DOHH2 (cell line): ENCODE results near the gene TCN2.

Source experiments
- H3F3A ChIP-seq: fragments of 200-600 bp; sonication (generic), shearing (Covaris generic); 2 replicates; pipeline ENCODE4 v1.6.0; 2016; ENCODE audit warnings: antibody characterized with exemption, mild to moderate bottlenecking; ENCODE audit not compliant: control insufficient read depth, insufficient read depth
- H3K27ac ChIP-seq: fragments of 200-600 bp; sonication (generic); 2 replicates; pipeline ENCODE4 v1.5.1; 2014; ENCODE audit warnings: low read depth, mild to moderate bottlenecking, low read length, moderate library complexity
- H3K27me3 ChIP-seq: fragments of 200-600 bp; sonication (generic); 2 replicates; pipeline ENCODE4 v1.6.1; 2014; ENCODE audit warnings: mild to moderate bottlenecking, low read length, mixed read lengths; ENCODE audit not compliant: control insufficient read depth
- H3K36me3 ChIP-seq: fragments of 200-600 bp; sonication (generic); 2 replicates; pipeline ENCODE4 v1.6.1; 2014; ENCODE audit warnings: mild to moderate bottlenecking, low read length, moderate library complexity, mixed read lengths; ENCODE audit not compliant: control insufficient read depth
- H3K4me1 ChIP-seq: fragments of 200-600 bp; sonication (generic); 2 replicates; pipeline ENCODE4 v1.6.1; 2014; ENCODE audit warnings: mild to moderate bottlenecking, low read length, mixed read lengths; ENCODE audit not compliant: control insufficient read depth
- H3K4me2 ChIP-seq: fragments of 200-600 bp; sonication (generic); 2 replicates; pipeline ENCODE4 v1.6.0; 2014; ENCODE audit warnings: mild to moderate bottlenecking, low read length, moderate library complexity
- H3K4me3 ChIP-seq: fragments of 200-600 bp; sonication (generic); 2 replicates; pipeline ENCODE4 v1.5.1; 2014; ENCODE audit warnings: mild to moderate bottlenecking, low read length, mixed read lengths
- H3K79me2 ChIP-seq: fragments of 200-600 bp; sonication (generic); 2 replicates; pipeline ENCODE4 v1.6.1; 2014; ENCODE audit warnings: mild to moderate bottlenecking, low read length, mixed read lengths; ENCODE audit not compliant: control insufficient read depth
- H3K9me2 ChIP-seq: fragments of 200-600 bp; sonication (generic); replicated peaks from 2 replicates; pipeline ENCODE4 v1.6.1; 2014; ENCODE audit warnings: mild to moderate bottlenecking, low read length, mixed read lengths; ENCODE audit not compliant: control insufficient read depth
- H3K9me3 ChIP-seq: fragments of 200-600 bp; sonication (generic); 2 replicates; pipeline ENCODE4 v1.6.1; 2014; ENCODE audit warnings: antibody characterized with exemption, low read length, mixed read lengths; ENCODE audit not compliant: control insufficient read depth, insufficient read depth
- H4K20me1 ChIP-seq: fragments of 200-600 bp; sonication (generic); 2 replicates; pipeline ENCODE4 v1.6.0; 2014; ENCODE audit warnings: low read depth, mild to moderate bottlenecking, antibody characterized with exemption, low read length, moderate library complexity; ENCODE audit not compliant: control insufficient read depth, insufficient read depth
- CTCF ChIP-seq: fragments of 200-600 bp; sonication (generic); IDR thresholded peaks from one replicate; pipeline ENCODE4 v1.5.1; 2014; ENCODE audit warnings: antibody characterized with exemption, mild to moderate bottlenecking, low read depth, low read length; ENCODE audit not compliant: poor library complexity, severe bottlenecking
- EZH2phosphoT487 ChIP-seq: fragments of 200-600 bp; sonication (generic); IDR thresholded peaks from 2 replicates; pipeline ENCODE4 v1.6.1; 2017; ENCODE audit warnings: borderline replicate concordance, mild to moderate bottlenecking, antibody characterized with exemption, low read length, moderate library complexity, mixed read lengths

TCN2 gene

GRCh38 chr22:30643055-30643875, 36.3 kb downstream of the TCN2 start:
- H3K79me2 ChIP-seq, result no peaks in the 10 kb centered on the region
- H3K4me1 ChIP-seq, result no peaks in the 10 kb centered on the region
- H3K4me3 ChIP-seq, result no peak overlapping the region
- TF ChIP-seq CTCF, result no peak
- TF ChIP-seq EZH2phosphoT487, result no peak
- no peaks in the 10 kb centered on the region for H3K36me3 ChIP-seq
- no peak overlapping the region for H3K4me2 ChIP-seq
- H3K9me2 ChIP-seq, result no peaks in the 10 kb centered on the region
- H3F3A ChIP-seq, result no peaks in the 10 kb centered on the region
- no peaks in the 10 kb centered on the region for H4K20me1 ChIP-seq
- H3K9me3 ChIP-seq, result no peaks in the 10 kb centered on the region
- no peaks in the 10 kb centered on the region for H3K27me3 ChIP-seq
- no peak overlapping the region for H3K27ac ChIP-seq

GRCh38 chr22:30646518-30647160, 39.7 kb downstream of the TCN2 start:
- Histone ChIP-seq H3K4me3 (no peak overlapping the region), H3K9me3 (no peaks in the 10 kb centered on the region), H3F3A (no peaks in the 10 kb centered on the region), H3K4me2 (no peak overlapping the region), H3K27ac (no peak overlapping the region), H3K4me1 (no peaks in the 10 kb centered on the region), H3K36me3 (no peaks in the 10 kb centered on the region), H3K9me2 (no peaks in the 10 kb centered on the region), H3K27me3 (no peaks in the 10 kb centered on the region), H3K79me2 (no peaks in the 10 kb centered on the region), H4K20me1 (no peaks in the 10 kb centered on the region)
- TF ChIP-seq CTCF (no peak), EZH2phosphoT487 (no peak)

- no peaks in the 10 kb centered on the region for H3K9me3 ChIP-seq
- no peaks in the 10 kb centered on the region for H3K9me2 ChIP-seq
- no peak for TF ChIP-seq EZH2phosphoT487
- no peak for TF ChIP-seq CTCF
- no peaks in the 10 kb centered on the region for H4K20me1 ChIP-seq
- no peaks in the 10 kb centered on the region for H3K36me3 ChIP-seq
- H3K4me2 ChIP-seq, result no peak overlapping the region
- H3K4me1 ChIP-seq, result no peaks in the 10 kb centered on the region
- H3F3A ChIP-seq, result no peaks in the 10 kb centered on the region
- H3K27ac ChIP-seq, result no peak overlapping the region
- no peaks in the 10 kb centered on the region for H3K27me3 ChIP-seq
- no peak overlapping the region for H3K4me3 ChIP-seq
- H3K79me2 ChIP-seq, result no peaks in the 10 kb centered on the region
Measured at GRCh38 chr22:30647536-30647935, 40.6 kb downstream of the TCN2 start.
